ENCODE results near the gene ETFB. TPM values are rescaled to one million over a fixed set of nuclear protein-coding genes. Genes with fewer than 3 reads are reported as not detected.

Gene ETFB
- total RNA-seq, 2 experiments from 2014 or later: 190 to 193 TPM

GRCh38 chr19:51347209-51347928 lies 18.8 kb downstream of the ETFB start:
- H3K4me3 Mint-ChIP-seq: no peak overlapping the region
- DNase-seq: no peak
- H3K36me3 Mint-ChIP-seq: peaks cover 42% of the 10 kb centered on the region
- H3K4me1 Mint-ChIP-seq (ENCODE audit: low read depth): no peaks in the 10 kb centered on the region
- no peak overlapping the region for H3K27ac Mint-ChIP-seq
- CTCF ChIA-PET: interaction anchor here (0.6 to 1.4 kb wide), 3 partner anchors 8 to 329 kb away, joined by 3 to 5 read pairs (median 3); no protein-coding TSS in a partner anchor
- no peaks in the 10 kb centered on the region for H3K27me3 Mint-ChIP-seq
- POLR2A ChIA-PET: no interaction called here
- H3K9me3 Mint-ChIP-seq: no peaks in the 10 kb centered on the region
- intact Hi-C loops (cut with micrococcal nuclease): no loop called here

- ChIA-PET CTCF (no interaction called here), POLR2A (no interaction called here)
- no peak overlapping the region for H3K27ac Mint-ChIP-seq
- intact Hi-C loops (cut with micrococcal nuclease): no loop called here
- no peaks in the 10 kb centered on the region for H3K4me1 Mint-ChIP-seq (ENCODE audit: low read depth)
- H3K36me3 Mint-ChIP-seq: peaks cover 35% of the 10 kb centered on the region
- no peak for DNase-seq
- H3K4me3 Mint-ChIP-seq: no peak overlapping the region
- H3K9me3 Mint-ChIP-seq: no peaks in the 10 kb centered on the region
- no peaks in the 10 kb centered on the region for H3K27me3 Mint-ChIP-seq
These were observed 19.4 kb downstream of the ETFB start for GRCh38 chr19:51346742-51347141.

- peaks cover 4% of the 10 kb centered on the region for H3K4me1 Mint-ChIP-seq (ENCODE audit: low read depth)
- DNase-seq: no peak
- POLR2A ChIA-PET: no interaction called here
- H3K27me3 Mint-ChIP-seq: no peaks in the 10 kb centered on the region
- intact Hi-C loops (cut with micrococcal nuclease): no loop called here
- H3K4me3 Mint-ChIP-seq: no peak overlapping the region
- H3K9me3 Mint-ChIP-seq: no peaks in the 10 kb centered on the region
- H3K36me3 Mint-ChIP-seq: peaks cover 24% of the 10 kb centered on the region
- no peak overlapping the region for H3K27ac Mint-ChIP-seq
- CTCF ChIA-PET: no interaction called here
These were observed 21.0 kb downstream of the ETFB start for GRCh38 chr19:51345076-51345620.

GRCh38 chr19:51342631-51343569 lies 23.3 kb downstream of the ETFB start:
- DNase-seq: no peak
- intact Hi-C loops (cut with micrococcal nuclease): no loop called here
- POLR2A ChIA-PET: interaction anchor here (1.1 to 1.5 kb wide), 2 partner anchors 12 to 23 kb away, joined by 3 to 6 read pairs; partner anchors contain the start of gene ETFB
- H3K27me3 Mint-ChIP-seq: no peaks in the 10 kb centered on the region
- H3K9me3 Mint-ChIP-seq: no peaks in the 10 kb centered on the region
- no peak overlapping the region for H3K27ac Mint-ChIP-seq
- no peak overlapping the region for H3K4me3 Mint-ChIP-seq
- H3K36me3 Mint-ChIP-seq: peaks cover 20% of the 10 kb centered on the region
- CTCF ChIA-PET: interaction anchor here (1.0 kb wide), 2 partner anchors 51 to 65 kb away, joined by 4 read pairs; no protein-coding TSS in a partner anchor
- H3K4me1 Mint-ChIP-seq (ENCODE audit: low read depth): peaks cover 15% of the 10 kb centered on the region

- H3K4me1 Mint-ChIP-seq (ENCODE audit: low read depth): peaks cover 15% of the 10 kb centered on the region
- H3K27me3 Mint-ChIP-seq: no peaks in the 10 kb centered on the region
- peaks cover 15% of the 10 kb centered on the region for H3K36me3 Mint-ChIP-seq
- peak within 1 kb of the TSS; percentile 47 for H3K4me3 Mint-ChIP-seq
- H3K9me3 Mint-ChIP-seq: no peaks in the 10 kb centered on the region
- intact Hi-C loops (cut with micrococcal nuclease): no loop called here
- no peak within 1 kb of the TSS for H3K27ac Mint-ChIP-seq
- no peak for DNase-seq
- CTCF ChIA-PET: interaction anchor here (0.5 to 2.2 kb wide), 9 partner anchors 14 to 318 kb away, joined by 3 to 9 read pairs (median 4); no protein-coding TSS in a partner anchor
- POLR2A ChIA-PET: interaction anchor here (1.5 to 1.8 kb wide), 2 partner anchors 18 to 24 kb away, joined by 6 to 9 read pairs; partner anchors contain the start of gene ETFB
These were observed 24.1 kb downstream of the ETFB start, which contains the start of gene VSIG10L for GRCh38 chr19:51341976-51342580. VSIG10L (minus strand) TSS chr19:51342139; CDS start chr19:51342124, 15 bp downstream.

GRCh38 chr19:51341066-51341465 lies 25.1 kb downstream of the ETFB start:
- ChIA-PET POLR2A (interaction anchor here (0.9 to 1.8 kb wide), 2 partner anchors 14 to 19 kb away, joined by 3 to 9 read pairs; no protein-coding TSS in a partner anchor), CTCF (interaction anchor here (0.5 to 2.2 kb wide), 6 partner anchors 13 to 316 kb away, joined by 3 to 9 read pairs (median 4); partner anchors contain the start of gene NKG7)
- peak overlapping the region; percentile 47 for H3K4me3 Mint-ChIP-seq
- H3K4me1 Mint-ChIP-seq (ENCODE audit: low read depth): peaks cover 15% of the 10 kb centered on the region
- DNase-seq: no peak
- intact Hi-C loops (cut with micrococcal nuclease): no loop called here
- no peaks in the 10 kb centered on the region for H3K27me3 Mint-ChIP-seq
- peaks cover 6% of the 10 kb centered on the region for H3K36me3 Mint-ChIP-seq
- no peaks in the 10 kb centered on the region for H3K9me3 Mint-ChIP-seq
- H3K27ac Mint-ChIP-seq: no peak overlapping the region

GRCh38 chr19:51339687-51340656 lies 26.2 kb downstream of the ETFB start:
- CTCF ChIA-PET: interaction anchor here (0.6 to 2.8 kb wide), 19 partner anchors 8 to 321 kb away, joined by 3 to 30 read pairs (median 4); partner anchors contain the start of gene ETFB
- H3K9me3 Mint-ChIP-seq: no peaks in the 10 kb centered on the region
- peaks cover 15% of the 10 kb centered on the region for H3K4me1 Mint-ChIP-seq (ENCODE audit: low read depth)
- POLR2A ChIA-PET: interaction anchor here (0.6 to 1.8 kb wide), 7 partner anchors 11 to 55 kb away, joined by 3 to 9 read pairs (median 3); no protein-coding TSS in a partner anchor
- peak; percentile 99 for DNase-seq
- intact Hi-C loops (cut with micrococcal nuclease): loop anchor here (1.0 kb wide), 4 partner anchors 27 to 101 kb away; no protein-coding TSS in a partner anchor
- peak overlapping the region; percentile 85 for H3K4me3 Mint-ChIP-seq
- H3K27ac Mint-ChIP-seq: peak overlapping the region; percentile 69
- H3K27me3 Mint-ChIP-seq: no peaks in the 10 kb centered on the region
- peaks cover 3% of the 10 kb centered on the region for H3K36me3 Mint-ChIP-seq

- no peaks in the 10 kb centered on the region for H3K27me3 Mint-ChIP-seq
- CTCF ChIA-PET: interaction anchor here (0.6 to 2.8 kb wide), 16 partner anchors 9 to 322 kb away, joined by 3 to 30 read pairs (median 4); partner anchors contain the start of gene ETFB
- DNase-seq: no peak
- H3K4me3 Mint-ChIP-seq: peak overlapping the region; percentile 85
- POLR2A ChIA-PET: interaction anchor here (0.6 to 1.4 kb wide), 4 partner anchors 11 to 56 kb away, joined by 3 to 5 read pairs (median 3); no protein-coding TSS in a partner anchor
- peaks cover 15% of the 10 kb centered on the region for H3K4me1 Mint-ChIP-seq (ENCODE audit: low read depth)
- H3K9me3 Mint-ChIP-seq: no peaks in the 10 kb centered on the region
- H3K27ac Mint-ChIP-seq: peak overlapping the region; percentile 69
- H3K36me3 Mint-ChIP-seq: no peaks in the 10 kb centered on the region
- intact Hi-C loops (cut with micrococcal nuclease): loop anchor here (1.0 kb wide), 4 partner anchors 28 to 102 kb away; no protein-coding TSS in a partner anchor
These were observed 26.9 kb downstream of the ETFB start for GRCh38 chr19:51339313-51339686.

GRCh38 chr19:51338563-51339312 lies 27.4 kb downstream of the ETFB start:
- peaks cover 15% of the 10 kb centered on the region for H3K4me1 Mint-ChIP-seq (ENCODE audit: low read depth)
- no peaks in the 10 kb centered on the region for H3K27me3 Mint-ChIP-seq
- DNase-seq: peak; percentile 92
- intact Hi-C loops (cut with micrococcal nuclease): loop anchor here (1.0 kb wide), 5 partner anchors 29 to 319 kb away; no protein-coding TSS in a partner anchor
- ChIA-PET POLR2A (interaction anchor here (1.0 kb wide), 1 partner anchor 55 kb away, joined by 5 read pairs; no protein-coding TSS in a partner anchor), CTCF (interaction anchor here (0.6 to 2.8 kb wide), 27 partner anchors 9 to 323 kb away, joined by 3 to 30 read pairs (median 4); partner anchors contain the start of gene ETFB)
- no peaks in the 10 kb centered on the region for H3K36me3 Mint-ChIP-seq
- H3K4me3 Mint-ChIP-seq: peak overlapping the region; percentile 85
- H3K9me3 Mint-ChIP-seq: no peaks in the 10 kb centered on the region
- H3K27ac Mint-ChIP-seq: no peak overlapping the region
